KOPT-K1 (cell line): ENCODE results near the gene RHOV.

Experiments used
- H3K27ac ChIP-seq: fragments of 200-600 bp; sonication (generic); 2 replicates; pipeline ENCODE4 v1.5.1; 2016; ENCODE audit warnings: antibody characterized with exemption, mild to moderate bottlenecking, low read depth, low read length; ENCODE audit not compliant: poor library complexity, severe bottlenecking
- H3K36me3 ChIP-seq: fragments of 200-600 bp; sonication (generic); 2 replicates; pipeline ENCODE4 v1.5.1; 2017; ENCODE audit warnings: antibody characterized with exemption, mild to moderate bottlenecking, low read length, moderate library complexity; ENCODE audit not compliant: insufficient read depth
- H3K9me3 ChIP-seq: fragments of 200-600 bp; sonication (generic); 2 replicates; pipeline ENCODE4 v1.5.1; 2017; ENCODE audit warnings: antibody characterized with exemption, low read length, mild to moderate bottlenecking; ENCODE audit not compliant: insufficient read depth, poor library complexity, severe bottlenecking

Gene RHOV

DNA sequence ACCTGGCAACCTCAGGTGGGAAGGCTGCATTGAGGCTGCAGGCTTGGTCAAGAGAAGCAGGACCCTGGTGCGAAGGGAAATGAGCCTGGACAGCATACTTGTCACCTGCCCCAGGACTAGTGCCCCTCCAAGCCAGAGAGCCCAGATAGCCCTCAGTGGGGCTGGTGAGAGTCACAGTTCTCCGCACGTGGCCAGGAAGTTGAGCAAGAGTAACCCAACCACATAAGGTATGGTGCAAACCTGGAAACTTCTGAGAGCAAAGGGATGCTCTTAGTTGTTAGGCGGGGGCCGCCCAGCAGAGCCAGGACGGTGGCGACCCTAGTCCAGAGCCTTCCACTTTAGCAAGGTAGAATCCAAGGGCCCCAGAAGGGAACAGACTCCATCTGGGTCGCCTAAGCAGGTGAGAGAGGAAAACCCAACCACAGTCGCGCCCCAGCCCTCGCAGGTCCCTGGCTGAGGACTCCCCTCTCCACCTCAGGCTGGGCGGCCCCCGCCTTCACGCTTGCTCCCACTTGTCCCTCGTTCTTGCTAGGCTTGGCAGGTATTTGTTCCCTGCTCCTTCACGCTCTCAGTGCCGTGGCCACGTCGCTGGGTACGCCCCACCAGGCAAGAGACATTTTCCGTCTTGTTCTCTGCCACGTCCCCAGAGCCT is 19.1 kb upstream of the RHOV start:
- peaks cover 11% of the 10 kb centered on the region for H3K36me3 ChIP-seq
- no peaks in the 10 kb centered on the region for H3K9me3 ChIP-seq
- no peak overlapping the region for H3K27ac ChIP-seq

GRCh38 chr15:40892447-40893012 is 18.5 kb upstream of the RHOV start:
- H3K36me3 ChIP-seq = peaks cover 11% of the 10 kb centered on the region
- H3K27ac ChIP-seq = no peak overlapping the region
- no peaks in the 10 kb centered on the region for H3K9me3 ChIP-seq

DNA sequence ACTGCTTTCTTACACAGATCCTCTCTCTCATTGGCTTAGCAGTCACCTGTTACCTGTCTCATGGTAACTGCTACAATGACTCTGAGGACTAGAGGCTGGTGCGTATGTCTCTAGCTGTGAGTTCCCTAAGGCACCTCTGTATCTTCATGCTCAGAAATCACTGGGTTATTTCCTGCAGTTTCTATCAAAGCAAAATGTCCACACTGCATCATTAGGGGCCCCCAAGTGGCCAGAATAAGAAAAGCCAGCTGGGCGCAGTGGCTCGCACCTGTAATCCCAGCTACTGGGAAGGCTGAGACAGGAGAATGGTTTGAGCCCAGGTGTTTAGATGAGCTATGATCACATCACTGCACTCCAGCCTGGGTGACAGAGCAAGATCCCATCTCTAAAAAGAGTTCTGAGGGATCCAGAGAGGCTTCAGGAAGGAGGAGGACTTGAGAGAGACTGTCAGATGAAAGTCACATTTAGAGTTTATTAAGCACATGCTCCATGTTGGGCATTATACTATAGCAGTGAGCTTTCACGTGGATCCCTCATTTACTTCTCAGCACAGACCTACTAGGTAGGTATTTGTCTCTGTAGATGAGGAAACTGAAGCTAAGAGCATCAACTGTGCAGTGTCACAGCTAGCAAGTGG is 17.9 kb upstream of the RHOV start:
- Histone ChIP-seq H3K36me3 (peaks cover 11% of the 10 kb centered on the region), H3K27ac (no peak overlapping the region), H3K9me3 (no peaks in the 10 kb centered on the region)

- Histone ChIP-seq H3K27ac (no peak overlapping the region), H3K36me3 (peaks cover 5% of the 10 kb centered on the region), H3K9me3 (no peaks in the 10 kb centered on the region)
Measured at GRCh38 chr15:40891138-40891537, 17.1 kb upstream of the RHOV start.

- Histone ChIP-seq H3K9me3 (no peaks in the 10 kb centered on the region), H3K36me3 (no peaks in the 10 kb centered on the region), H3K27ac (no peak overlapping the region)
Measured at GRCh38 chr15:40889112-40889511, 15.1 kb upstream of the RHOV start.

DNA sequence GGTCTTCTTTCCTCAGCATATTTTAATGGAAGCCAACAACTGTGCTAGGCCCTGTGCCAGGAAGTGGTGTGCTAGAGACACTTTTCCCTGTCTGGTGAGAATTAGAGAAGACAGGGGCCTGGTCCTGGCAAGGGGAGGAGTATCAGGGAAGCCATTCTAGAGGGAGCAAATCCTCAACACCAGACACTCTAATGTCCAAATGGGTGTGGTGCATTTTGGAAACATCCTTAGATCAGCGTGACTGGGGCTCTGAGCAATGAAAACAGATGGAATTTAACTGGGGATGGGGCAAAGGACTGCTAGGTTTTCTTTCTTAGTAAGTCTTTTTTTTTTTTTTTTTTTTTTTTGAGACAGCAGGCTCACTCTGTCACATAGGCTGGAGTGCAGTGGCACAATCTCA is 12.6 kb upstream of the RHOV start:
- Histone ChIP-seq H3K36me3 (no peaks in the 10 kb centered on the region), H3K9me3 (no peaks in the 10 kb centered on the region), H3K27ac (no peak overlapping the region)

DNA sequence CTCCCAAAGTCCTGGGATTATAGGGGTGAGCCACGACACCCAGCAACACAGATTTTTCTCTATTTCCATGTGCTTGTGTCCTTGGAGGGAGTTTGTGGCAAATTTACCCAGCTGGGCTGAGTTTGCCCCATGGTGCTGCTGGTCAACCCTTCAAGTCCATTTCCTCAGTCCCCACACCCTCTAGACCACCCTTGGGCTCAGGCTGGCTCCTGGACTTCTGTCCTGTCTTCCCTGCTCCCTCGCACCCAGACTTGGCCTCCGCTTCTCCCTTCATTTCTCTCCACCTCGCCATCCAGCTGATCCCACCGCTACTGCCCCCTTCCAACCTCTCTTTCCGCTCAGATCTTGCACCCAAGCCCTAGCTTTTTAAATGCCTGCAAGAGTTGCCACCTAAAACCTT is 7.3 kb upstream of the RHOV start:
- Histone ChIP-seq H3K9me3 (no peaks in the 10 kb centered on the region), H3K27ac (no peak overlapping the region), H3K36me3 (no peaks in the 10 kb centered on the region)

GRCh38 chr15:40879609-40880008 is 5.6 kb upstream of the RHOV start:
- no peaks in the 10 kb centered on the region for H3K36me3 ChIP-seq
- H3K27ac ChIP-seq = no peak overlapping the region
- H3K9me3 ChIP-seq = no peaks in the 10 kb centered on the region

DNA sequence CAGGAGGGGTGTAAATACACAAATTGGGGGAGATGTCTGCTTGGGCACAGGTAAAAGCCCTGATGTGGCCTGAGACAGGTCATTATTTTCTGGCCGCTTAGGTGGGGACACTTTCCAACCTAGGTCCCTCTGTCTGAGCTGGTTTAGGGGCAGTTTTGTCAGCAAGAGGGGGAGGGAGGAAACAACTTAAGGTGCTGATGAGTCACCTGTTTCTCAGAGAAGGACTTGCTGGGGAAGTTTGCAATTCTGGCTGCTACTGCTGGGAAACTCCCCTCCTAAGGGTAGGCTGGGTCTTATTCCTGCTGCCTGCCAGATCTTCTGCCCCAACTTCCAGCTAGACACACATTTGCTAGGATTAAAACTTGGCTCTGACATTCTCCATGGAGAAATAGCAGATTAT is 4.8 kb upstream of the RHOV start:
- no peaks in the 10 kb centered on the region for H3K36me3 ChIP-seq
- H3K27ac ChIP-seq = no peak overlapping the region
- H3K9me3 ChIP-seq = no peaks in the 10 kb centered on the region

DNA sequence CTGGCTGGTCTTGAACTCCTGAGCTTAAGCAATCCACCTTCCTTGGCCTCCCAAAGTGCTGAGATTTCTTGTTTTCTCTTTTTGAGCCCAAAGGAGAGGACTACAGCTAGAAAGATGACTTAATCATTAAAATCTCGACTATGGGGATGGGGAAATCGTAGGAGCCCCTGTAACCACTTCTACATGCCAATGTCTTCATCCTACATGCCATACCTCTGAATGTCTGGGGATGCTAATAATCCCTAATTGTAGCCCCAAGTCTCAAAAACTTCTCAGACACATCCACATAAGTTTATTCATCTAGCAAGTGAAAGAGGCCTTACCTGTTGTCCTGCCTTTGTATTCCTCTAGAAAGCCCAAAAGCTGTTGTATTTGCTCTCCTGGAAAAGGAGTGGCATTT is 3.7 kb upstream of the RHOV start:
- Histone ChIP-seq H3K9me3 (no peaks in the 10 kb centered on the region), H3K27ac (no peak overlapping the region), H3K36me3 (no peaks in the 10 kb centered on the region)

DNA sequence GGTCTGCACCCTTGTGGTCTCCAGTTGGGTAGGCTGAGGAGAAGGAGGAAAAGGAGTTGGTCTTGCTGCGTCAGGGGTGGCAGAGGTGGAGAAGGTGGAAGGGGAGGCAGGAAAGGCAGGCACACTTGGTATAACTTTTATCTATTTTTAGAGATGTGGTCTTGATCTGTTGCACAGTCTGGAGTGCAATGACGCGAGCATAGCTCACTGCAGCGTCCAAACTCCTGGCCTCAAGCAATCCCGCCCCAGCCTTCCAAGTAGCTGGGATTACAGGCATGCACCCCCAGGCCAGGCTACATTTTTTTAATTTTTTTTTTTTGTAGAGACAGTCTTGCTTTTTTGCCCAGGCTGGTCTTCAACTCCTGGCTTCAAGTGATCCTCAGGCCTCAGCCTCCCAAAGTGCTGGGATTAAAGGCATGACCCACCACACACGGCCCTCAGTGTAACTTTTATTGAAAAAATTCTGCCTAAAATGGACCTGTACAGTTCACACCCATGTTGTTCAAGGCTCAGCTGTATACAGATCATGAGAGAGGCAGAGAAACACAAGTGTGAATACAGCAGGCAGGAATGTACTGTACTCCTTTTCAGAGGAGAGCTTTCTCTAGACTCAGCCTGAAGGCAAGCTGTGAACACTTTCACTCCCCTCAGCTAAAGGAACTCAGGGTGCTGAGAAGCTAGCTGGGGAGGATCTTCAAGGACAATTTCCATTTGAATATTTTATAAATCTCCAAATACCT is 2.1 kb upstream of the RHOV start:
- H3K27ac ChIP-seq = no peak overlapping the region
- no peaks in the 10 kb centered on the region for H3K9me3 ChIP-seq
- H3K36me3 ChIP-seq = no peaks in the 10 kb centered on the region

- Histone ChIP-seq H3K27ac (no peak overlapping the region), H3K9me3 (no peaks in the 10 kb centered on the region), H3K36me3 (no peaks in the 10 kb centered on the region)
Measured at GRCh38 chr15:40872791-40873693, 992 bp downstream of the RHOV start.

DNA sequence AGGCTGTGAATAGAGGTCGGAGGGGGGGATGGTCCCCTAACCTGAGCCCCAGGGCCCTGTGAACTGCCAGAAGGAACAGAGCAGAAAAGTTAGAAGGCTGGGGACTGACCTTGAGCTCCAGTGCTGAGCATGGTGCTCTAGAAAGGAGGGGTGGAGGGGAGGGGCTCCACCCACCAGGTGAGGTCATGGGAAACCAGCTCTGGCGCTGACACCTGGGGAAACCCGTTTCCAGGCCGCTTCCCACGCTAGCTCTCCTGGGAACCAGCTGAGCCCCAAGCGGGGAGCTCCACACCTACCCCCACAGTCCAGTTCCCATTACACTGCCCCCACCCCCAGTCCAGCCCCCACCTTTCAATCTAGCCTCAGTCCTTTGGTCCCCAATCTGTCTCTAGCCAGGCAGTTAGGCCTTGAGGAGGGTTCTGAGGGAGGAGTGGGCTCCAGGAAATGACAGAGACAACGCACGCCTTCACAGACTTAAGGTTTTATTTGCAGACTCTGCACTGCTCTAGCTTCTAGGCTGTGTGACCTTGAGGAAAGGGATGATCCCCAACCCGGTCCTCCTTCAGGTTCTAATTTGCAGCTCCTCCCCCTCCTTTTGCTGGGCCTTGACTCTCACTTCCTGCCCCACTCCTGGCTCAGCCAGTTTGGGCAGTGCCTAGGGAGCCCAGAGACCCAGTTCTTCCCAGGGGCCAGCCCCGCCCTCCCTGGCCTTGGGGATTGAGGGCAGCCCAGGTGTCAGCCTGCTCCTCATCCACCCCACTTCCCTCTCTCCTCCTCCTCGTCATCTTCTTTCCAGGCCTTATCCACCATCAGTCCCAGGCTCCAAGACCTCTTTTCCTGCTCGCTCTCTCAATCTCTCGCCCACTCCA is 2.1 kb downstream of the RHOV start:
- Histone ChIP-seq H3K9me3 (no peaks in the 10 kb centered on the region), H3K36me3 (no peaks in the 10 kb centered on the region), H3K27ac (no peak overlapping the region)

- H3K36me3 ChIP-seq = no peaks in the 10 kb centered on the region
- no peaks in the 10 kb centered on the region for H3K9me3 ChIP-seq
- H3K27ac ChIP-seq = no peak overlapping the region
Measured at GRCh38 chr15:40870716-40871115, 3.3 kb downstream of the RHOV start.
